NCI-H1417 treated with DMSO at 0.1 percent for 48 hours (cell line): ENCODE data around the gene RAB26.

Source experiments
- DNase-seq: peaks from one replicate; lab custom pipeline; 2025; lab: John Stamatoyannopoulos, UW

RAB26 gene

DNA sequence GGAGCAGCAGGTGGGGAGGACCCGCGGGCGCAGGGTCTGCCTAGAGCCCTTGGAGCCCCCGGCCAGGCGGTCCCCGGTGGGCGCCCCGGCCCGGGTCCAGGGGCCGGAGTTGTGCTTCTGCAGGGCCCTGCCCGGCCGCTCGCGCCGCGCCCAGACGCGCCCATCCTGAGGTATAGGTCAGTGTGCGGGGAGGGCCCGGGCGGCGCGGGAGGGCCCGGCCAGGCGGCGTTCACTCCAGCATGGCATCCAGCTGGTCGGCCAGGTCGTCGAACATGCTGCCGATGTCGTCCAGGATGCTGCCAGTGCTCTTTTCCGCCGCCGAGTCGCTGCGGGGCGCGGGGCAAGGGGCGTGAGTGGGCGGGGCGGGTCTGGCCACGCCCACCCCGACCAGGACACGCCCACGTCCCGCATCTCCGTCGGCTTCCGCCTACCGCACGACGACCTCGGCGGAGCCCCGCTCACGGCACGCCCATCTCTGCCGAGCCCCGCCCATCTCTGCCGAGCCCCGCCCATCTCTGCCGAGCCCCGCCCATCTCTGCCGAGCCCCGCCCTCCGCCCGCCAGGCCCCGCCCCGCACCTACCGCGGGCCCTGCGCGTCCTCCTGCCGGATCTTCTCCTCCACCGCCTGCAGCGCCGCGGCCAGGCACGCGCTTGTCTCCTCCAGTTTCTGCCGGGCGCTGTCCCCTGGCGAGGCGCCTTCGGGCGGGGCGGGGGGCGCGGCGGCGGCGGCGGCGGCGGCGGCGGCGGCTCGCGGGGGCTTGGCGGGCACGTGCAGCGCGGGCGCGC, 30.1 kb downstream of the RAB26 start:
- DNase-seq, result no peak

DNA sequence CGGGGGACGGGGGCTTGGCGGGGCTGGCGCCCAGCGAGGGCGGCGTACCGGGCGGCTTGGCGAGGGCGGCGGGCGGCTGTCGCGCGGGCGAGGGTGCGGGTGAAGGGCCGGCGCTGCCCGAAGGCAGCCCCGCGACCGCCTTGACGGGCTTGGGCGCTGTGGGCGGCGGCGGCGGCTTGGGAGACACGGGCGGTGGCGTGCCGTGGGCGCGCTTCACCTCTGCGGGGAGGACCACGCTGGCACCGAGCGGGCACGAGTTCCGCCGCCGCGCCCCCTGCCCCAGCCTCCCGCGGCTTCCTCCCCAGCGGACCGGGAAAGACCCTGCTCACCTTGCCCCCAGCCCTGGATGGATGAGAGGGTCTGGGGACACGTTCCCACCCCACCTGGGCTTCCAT, 30.7 kb downstream of the RAB26 start:
- no peak for DNase-seq

DNA sequence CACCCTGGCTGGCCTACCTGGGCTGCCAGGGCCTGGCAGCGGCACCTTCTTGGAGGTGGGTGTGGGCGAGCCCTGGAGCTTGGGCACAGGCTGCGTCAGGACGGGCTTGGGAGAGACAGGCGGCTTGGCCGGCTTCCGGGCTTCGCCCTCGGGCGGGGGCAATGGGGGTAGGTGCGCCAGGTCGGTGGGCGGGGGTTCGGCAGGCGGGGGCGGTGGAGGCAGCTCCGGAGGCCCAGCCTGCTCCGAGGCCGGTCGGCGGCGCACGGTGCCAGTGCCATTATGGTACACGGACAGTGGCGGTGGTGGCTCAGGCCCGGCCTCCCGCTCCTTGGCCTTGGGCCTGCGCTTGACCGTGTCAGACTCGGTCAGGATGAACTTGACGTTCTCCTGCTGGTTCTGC, 31.2 kb downstream of the RAB26 start:
- no peak for DNase-seq

DNA sequence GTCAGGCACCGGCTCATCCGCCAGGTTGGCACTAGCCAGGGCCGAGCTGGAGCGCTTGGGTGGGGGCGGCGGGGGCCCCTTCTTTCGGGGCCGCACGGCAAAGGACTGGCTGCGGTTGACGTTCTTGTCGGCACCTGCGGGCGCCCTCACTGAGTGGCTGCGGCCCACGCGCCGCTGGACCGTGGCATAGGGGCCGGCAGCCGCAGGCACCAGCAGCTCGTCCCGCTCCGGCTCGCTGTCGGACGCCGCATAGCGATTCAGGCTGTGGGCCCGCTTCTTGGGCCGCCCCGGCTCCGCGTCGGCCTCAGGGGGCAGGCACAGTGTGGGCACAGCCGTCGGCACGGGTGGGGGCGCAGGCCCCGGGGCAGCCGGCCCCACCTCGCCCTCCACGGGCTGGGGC, 32.0 kb downstream of the RAB26 start:
- no peak for DNase-seq

DNA sequence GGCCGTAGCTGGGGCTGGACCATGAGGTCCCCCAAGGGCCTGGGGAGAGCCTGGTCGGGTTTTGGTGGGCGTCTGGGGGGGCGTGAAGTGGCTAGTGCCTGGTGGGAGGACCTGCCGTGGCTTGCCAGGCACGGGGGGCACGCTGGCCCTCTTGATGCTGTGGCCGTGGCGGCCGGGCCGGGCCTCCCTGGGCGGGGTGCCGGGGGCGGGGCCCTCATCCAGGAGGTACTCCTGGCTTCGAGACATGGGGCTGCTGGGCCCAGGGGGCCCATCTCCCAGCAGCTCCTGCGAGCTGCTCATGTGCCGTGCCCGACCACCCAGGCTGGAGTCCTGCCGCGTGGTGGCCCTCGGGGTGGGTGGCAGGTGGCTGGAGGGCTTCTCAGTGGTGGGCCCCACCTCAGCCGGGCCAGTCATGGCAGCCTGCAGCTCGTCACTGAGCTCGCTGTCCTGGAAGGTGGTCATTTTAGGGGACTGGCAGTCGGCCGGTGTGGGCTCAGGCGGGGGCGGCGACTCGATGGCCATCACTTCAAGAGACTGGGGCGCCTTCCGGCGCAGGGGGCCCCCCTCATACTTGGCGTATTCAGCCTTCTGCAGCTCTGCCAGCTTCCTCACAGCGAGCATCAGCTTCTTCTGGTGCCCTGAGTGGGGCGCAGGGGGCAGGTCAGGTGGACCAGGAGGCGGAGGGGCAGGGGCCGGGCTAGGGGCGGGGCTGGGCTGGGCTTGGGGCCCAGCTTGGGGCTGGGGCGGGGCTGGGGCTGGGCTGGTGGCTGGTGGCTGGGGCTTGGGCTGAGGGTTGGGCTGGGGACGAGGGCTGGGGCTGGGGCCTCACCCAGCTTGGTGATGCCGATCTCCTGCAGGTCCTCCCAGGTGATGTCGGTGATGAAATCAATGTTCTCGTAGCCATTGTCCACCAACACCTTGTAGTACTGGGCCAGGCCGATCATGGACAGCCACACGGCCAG, 32.8 kb downstream of the RAB26 start:
- no peak for DNase-seq

DNA sequence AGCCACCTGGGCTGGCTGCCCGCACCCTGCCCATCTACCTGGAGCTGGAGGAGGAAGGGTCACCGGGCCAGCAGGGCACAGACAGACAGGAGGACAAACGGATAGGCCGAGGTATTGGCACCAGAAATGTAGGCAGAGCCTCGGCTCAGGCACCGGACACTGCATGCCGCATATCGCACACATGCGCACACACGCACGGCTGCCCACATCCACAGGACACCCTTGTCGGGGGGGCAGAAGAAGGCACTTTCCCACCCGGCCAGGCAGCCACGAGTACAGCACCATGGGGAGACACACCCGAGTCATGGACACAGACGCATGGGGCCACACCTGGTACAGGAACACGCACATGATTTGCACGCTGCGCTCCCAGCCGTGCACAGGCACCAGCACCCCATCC, 33.5 kb downstream of the RAB26 start:
- DNase-seq, result no peak

DNA sequence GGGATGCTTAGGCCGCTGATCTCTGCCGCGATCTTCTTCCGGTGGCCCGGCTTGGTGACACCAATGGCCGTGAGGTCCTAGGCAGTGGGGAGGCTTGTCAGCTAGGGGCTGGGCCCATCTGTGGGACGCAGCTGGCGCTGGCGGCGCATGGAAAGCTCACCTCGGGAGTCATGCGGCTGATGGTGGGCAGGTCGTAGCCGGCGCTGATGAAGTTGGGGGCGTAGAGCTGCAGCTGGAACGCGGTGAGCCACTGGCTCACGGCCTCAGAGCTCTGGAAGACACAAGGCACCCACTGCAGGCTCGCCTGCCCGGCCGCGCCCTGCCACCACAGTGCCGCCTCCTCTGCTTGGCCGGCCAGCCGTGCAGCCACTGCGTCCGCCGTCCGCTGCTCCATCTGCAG, 35.2 kb downstream of the RAB26 start:
- DNase-seq, result no peak

DNA sequence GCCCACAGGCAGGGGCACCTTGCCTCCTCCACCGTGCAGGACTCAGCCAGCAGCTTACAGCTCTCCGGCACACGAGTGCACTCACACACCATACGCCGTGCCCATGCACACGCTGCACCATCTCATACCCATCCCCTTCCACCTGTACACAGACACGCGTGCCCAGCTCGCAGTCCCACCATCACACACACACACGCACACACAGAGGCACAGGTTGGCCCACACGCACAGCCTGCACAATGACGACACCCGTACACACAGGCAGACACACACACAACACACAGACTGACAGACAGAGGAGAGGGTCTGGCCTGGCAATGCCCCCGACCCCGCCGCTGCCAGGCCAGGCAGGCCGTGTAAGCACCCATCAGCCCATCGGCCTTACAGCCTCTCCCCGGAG, 35.9 kb downstream of the RAB26 start:
- no peak for DNase-seq

DNA sequence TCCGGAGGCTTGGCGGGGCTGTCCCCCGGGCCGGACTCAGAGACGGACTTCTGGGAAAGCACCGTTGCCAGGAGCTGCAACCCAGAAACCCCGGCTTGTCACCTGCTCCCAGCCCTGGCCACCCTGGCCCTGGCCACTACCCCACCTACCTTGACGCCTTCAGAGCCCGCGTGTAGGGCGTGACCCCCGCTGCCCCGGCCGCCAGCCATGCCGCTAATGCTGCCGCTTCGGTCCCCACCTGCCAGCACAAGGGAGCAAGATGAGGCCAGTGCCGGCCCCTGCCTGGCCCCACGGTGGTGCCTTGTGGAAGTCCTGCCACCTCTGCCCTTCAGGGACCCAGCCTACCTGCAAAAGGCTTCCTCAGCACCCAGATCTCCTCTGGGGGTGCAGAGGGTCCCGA, 36.5 kb downstream of the RAB26 start:
- DNase-seq, result no peak

DNA sequence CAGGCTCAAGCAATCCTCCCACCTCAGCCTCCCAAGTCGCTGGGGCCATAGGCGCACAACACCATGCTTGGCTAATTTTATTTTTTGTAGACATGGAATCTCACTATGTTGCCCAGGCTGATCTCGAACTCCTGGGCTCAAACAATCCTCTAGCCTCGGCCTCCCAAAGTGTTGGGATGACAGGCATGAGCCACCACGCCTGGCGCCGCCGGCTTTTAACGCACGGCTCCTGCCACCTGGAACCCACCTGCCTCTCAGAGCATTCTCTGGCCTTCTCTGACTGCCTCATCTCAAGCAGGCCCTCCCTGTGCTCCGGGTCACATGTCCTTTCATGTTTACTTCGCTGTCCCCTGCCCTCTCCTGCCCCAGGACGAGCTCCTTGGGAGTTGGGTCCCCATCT, 37.6 kb downstream of the RAB26 start:
- DNase-seq, result no peak

DNA sequence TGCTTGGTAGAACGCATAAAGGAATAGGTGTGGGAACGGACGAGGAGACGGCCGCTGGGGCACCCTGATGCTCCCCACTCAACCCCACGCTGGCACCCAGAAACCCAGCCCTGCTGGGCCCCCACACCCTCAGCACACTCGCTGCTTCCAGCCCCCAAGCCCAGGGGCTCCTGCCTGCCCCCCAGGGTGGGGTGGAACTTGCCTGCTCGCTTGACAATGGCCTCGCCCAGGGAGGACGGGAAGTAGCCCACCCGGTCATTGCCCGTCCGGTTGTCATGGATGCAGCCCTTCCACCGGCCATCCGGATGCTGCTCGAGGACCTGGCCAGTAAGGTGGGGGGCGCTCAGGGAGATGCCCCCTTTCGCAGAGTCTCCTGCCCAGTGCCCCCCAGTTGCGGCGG, 38.1 kb downstream of the RAB26 start:
- no peak for DNase-seq

DNA sequence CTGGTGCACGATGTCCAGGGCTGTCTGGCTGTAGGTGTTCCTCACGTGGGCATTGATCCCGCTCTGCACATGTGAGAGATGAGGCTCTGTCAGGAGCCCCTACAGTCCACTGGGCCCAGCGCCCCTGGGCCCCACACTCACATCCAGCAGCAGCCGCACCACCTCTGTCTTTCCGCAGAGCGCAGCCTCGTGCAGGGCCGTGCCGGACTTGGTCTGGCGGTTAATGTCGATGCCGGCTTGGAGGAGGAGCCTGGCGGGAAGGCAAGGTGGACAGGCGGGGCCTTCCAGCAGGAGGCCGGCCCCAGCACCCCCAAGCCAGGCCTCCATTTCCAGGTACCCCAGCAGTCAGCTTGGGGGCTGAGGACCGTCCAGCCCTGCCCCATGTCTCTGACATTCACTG, 38.8 kb downstream of the RAB26 start:
- no peak for DNase-seq

DNA sequence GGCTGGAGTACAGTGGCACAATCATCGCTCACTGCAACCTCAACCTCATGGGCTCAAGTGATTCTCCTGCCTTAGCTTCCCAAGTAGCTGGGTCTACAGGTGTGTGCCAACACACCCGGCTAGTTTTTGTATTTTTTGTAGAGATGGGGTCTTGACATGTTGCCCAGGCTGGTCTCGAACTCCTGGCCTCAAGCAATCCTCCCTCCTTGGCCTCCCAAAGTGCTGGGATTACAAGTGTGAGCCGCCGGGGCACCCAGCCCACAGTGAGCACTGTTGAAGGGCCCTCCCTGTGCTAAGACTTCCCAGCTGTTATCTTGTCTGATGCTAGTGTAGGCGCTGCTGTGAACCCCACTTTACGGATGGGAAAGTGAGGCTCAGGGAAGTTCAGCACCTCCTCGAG, 40.0 kb downstream of the RAB26 start:
- no peak for DNase-seq

DNA sequence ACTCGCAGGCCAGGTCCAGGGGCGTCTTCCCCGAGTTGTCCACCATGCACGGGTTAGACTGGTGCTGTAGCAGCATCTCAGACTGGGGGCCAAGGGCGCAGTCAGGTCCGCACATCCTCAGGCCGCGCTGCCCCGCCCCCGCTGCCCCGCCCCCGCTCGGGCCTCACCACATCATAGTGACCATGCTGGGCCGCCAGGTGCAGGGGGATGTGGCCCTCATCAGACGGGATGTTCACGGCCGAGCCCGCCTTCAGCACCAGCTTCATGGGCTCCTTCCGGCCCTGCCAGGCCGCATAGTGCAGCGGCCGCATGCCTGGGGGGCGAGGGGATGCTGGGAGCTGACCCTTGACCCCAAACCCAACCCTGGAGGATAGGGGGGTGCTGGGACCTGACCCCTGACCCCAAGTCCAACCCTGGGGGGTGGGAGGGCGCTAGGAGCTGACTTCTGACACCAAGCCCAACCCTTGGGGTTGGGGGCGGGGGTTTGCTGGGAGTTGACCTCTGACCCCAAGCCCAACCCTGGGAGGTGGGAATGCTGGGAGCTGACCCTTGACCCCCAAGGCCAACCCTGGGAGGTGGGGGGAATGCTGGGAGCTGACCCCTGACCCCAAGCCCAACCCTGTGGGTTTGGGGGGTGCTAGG, 40.9 kb downstream of the RAB26 start:
- DNase-seq, result no peak

DNA sequence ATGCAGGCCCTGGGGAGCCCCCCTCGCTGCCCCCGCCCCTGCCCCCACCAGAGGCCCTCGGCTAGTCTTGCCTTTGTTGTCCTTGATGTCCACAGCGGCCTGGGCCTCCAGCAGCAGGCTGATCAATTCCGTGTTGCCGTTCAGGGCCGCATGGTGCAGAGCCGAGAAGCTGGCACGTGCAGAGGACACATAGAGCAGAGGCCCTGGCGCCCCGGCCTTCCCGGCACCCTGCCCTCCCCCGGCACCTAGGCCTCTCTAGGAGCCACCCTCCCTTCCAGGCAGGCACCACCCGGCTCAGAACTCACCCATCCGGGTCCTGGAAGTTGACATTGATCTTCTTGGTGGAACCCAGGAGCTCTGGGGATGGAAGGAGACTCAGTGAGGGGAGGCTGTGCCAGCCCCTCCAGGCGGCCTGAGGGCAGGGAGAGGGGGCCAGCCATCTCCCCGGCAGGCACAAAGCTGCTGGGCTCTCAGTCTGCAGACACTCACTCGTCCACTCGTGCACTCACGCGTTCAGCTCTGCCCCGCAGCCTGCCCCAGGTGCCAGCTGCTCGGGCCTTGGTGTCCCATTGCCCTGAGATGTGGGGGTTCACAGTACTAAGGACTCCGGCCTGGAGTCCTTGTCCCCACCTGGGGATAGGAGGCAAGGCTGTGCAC, 41.7 kb downstream of the RAB26 start:
- DNase-seq, result no peak

DNA sequence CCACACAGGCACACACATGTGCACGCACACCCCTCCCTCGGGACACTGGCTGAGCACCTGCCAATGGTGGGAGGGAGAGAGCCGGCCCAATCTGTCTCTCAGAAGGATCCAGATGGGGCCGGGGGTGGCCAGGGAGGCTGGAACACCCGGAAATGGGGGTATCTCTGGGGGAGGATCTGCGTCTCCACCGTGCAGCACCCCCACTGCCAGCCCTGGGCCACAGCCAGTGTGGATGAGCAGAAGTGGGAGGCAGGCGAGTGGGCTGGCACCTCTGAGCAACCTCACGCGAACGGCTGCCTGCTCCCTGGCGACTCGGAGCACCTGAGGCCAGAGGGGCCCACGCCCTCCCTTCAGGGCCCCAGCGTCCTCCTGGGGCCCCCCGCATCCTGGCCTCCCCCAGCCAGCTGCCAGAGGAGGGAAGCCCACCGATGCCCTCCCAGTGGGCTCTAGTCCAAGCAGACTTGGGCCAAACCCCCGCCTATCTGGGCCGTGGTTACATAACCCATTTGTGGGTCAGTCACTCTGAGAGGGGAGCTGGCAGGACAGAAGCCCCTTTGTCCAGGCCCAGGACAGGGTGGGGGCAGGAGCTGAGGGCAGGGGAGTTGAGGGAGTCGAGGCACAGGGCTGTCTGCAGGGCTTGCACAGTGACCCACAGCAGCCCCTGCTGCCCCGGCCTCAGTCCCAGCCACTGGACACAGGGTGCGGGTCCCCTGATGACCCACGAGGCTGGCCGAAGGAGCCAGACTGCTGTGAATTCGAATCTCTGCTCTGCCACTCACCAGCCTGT, 42.4 kb downstream of the RAB26 start:
- DNase-seq, result no peak

DNA sequence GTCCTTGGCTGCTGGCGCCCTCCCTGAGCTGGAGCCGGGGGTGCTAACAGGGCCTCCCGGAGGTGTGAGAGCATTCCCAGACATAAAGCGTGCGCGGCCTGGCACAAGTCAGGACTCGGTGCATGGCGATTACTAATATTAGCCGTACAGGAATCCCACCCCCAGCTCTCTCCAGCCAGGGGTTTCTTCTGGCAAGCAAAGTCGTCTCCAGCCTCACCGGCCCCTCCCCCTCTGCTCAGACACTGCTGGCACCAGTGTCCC, 43.0 kb downstream of the RAB26 start:
- DNase-seq, result no peak

DNA sequence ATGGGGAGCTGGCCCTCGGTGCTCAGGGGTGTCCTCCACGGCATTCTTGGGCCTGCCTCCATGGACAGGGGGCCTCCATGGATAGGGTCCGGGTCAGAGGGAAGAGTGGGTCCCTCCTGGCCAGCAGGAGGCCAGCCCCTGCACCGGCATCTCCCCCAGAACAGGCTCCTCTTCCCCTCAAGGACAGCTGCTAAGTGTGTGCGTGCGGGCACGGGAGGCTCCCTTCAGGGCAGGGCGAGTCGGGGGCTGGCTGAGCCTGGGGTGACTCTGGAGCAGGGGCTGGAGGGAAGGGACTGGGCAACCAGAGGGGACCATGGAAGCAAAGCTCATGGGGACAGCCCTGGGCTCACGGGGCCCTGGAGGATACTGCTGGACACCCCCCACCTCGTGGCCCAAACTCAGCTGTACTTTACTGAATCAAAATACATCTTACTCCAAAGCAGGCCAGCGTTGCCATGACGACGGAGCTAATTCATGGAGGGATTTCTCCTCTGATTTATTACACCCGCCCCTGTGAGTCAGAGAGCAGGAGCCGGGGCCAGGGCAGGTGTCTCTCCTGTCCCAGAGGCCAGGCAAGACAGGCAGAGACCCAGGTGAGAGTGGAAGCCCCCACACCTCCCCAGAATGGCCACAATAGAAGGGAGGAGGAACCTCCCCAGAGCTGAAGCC, 45.9 kb downstream of the RAB26 start:
- no peak for DNase-seq

DNA sequence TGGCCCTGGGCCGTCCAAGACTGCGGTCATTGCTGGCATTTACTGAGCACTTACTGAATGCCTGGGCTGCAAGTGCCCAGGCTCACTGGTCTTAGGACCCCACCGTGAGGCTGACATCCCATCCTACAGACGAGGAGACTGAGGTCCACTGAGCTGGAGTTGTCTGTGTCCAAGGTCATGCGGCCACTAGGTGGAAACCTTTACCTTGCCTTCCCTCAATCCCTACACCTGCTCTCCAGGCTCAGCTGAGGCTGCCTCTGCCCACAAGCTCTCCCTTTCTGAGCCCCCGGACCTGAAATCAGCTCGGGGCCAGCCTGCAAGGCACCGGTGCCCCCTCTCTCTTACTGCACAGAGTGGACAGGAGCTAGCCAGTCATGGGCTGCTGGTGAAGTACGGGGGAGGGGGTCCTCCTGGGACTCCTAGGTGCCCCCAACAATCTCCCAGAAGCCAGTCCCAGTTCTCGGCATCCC, 46.5 kb downstream of the RAB26 start:
- DNase-seq, result peak; percentile 2

DNA sequence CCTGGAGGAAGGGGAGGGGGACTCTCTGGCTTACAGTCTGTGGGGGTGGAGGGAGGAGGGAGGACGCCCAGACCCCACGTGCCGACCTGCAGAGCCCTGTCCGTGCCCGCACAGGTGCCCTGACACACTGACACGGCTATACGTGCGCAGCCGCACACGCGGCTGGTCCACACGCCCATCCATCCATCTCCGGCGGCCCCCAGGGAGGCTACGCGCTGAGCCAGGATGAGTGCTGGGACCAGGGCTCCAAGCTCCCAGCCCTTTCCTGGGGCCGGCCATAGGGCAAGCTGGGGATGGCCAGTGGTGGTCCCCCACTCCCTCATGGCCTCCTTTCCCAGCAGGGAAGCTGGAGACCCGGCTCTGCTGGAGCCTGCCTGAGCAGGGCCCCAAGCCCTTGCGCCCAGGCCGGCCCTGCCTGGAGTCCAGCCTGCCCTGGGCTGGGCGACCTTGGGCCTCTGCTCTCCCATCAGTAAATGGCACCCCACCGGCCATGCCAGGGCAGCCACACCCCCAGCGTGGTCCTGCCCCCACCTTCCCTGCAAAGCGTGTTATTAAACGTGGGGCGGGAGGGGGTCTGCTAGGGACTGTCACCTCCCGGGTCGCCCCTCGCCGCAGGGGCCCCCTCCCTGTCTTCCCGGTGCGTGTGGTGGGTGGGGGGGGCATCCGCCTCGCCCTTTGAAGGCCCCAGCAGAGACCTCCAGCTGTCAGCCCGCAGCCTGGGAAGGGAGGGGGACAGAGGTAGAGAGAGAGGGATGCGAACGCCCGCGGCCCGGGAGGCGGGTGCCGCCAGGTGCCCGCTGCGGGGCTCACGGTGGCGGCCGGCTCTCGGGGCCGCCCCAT, 47.1 kb downstream of the RAB26 start:
- DNase-seq, result no peak
